HepG2 (cell line): ENCODE results near the gene PTPRF. TPM values are rescaled to one million over a fixed set of nuclear protein-coding genes. Genes with fewer than 3 reads are reported as not detected.

ENCODE experiments used
- BCL3 ChIP-seq: sonication (generic); formaldehyde crosslinking; IDR thresholded peaks from 2 replicates; pipeline ENCODE4 v1.5.1; 2020; ENCODE audit warnings: mild to moderate bottlenecking, missing genetic modification reagents, moderate library complexity
- ELF1 ChIP-seq: sonication (generic); formaldehyde crosslinking; IDR thresholded peaks from 2 replicates; pipeline ENCODE4 v1.4.0; 2020; ENCODE audit warnings: missing genetic modification reagents
- GFI1 ChIP-seq: sonication (generic); formaldehyde crosslinking; IDR thresholded peaks from 2 replicates; pipeline ENCODE4 v1.5.0; 2020; ENCODE audit warnings: missing genetic modification reagents, mild to moderate bottlenecking, borderline replicate concordance
- HIVEP1 ChIP-seq: sonication (generic); formaldehyde crosslinking; IDR thresholded peaks from 2 replicates; pipeline ENCODE4 v1.4.0; 2020; ENCODE audit warnings: mild to moderate bottlenecking, missing genetic modification reagents
- HMGA1 ChIP-seq: sonication (generic); formaldehyde crosslinking; conservative IDR thresholded peaks from 2 replicates; pipeline ENCODE4 v1.4.0; 2020; ENCODE audit warnings: missing genetic modification reagents
- HNF4A ChIP-seq: sonication (generic); formaldehyde crosslinking; IDR thresholded peaks from 2 replicates; pipeline ENCODE4 v1.4.0; 2020; ENCODE audit warnings: missing genetic modification reagents
- MXD4 ChIP-seq: IDR thresholded peaks from 2 replicates; pipeline ENCODE4 v1.6.1; 2016; ENCODE audit warnings: mild to moderate bottlenecking, missing biosample characterization, missing genetic modification reagents
- NAIF1 ChIP-seq: sonication (generic); formaldehyde crosslinking; IDR thresholded peaks from 2 replicates; pipeline ENCODE4 v1.5.0; 2020; ENCODE audit warnings: mild to moderate bottlenecking, missing genetic modification reagents, borderline replicate concordance
- NFYB ChIP-seq: sonication (generic); formaldehyde crosslinking; IDR thresholded peaks from 2 replicates; pipeline ENCODE4 v1.4.0; 2020; ENCODE audit warnings: missing genetic modification reagents
- NR0B2 ChIP-seq: sonication (generic); formaldehyde crosslinking; IDR thresholded peaks from 2 replicates; pipeline ENCODE4 v1.4.0; 2020; ENCODE audit warnings: mild to moderate bottlenecking, missing genetic modification reagents
- PAX8 ChIP-seq: sonication (generic); formaldehyde crosslinking; IDR thresholded peaks from 2 replicates; pipeline ENCODE4 v1.8.0; 2022; ENCODE audit warnings: mild to moderate bottlenecking, missing genetic modification reagents, borderline replicate concordance
- RARA ChIP-seq: IDR thresholded peaks from 2 replicates; pipeline ENCODE4 v1.6.1; 2016; ENCODE audit warnings: missing genetic modification reagents, missing compliant biosample characterization
- RARG ChIP-seq: sonication (generic); formaldehyde crosslinking; IDR thresholded peaks from 2 replicates; pipeline ENCODE4 v1.4.0; 2020; ENCODE audit warnings: low read depth, mild to moderate bottlenecking, missing genetic modification reagents
- YY1 ChIP-seq: IDR thresholded peaks from 2 replicates; pipeline ENCODE4 v1.6.1; 2011; ENCODE audit warnings: low read length, low read depth, moderate library complexity, mild to moderate bottlenecking; ENCODE audit not compliant: insufficient read depth, insufficient replicate concordance
- ZMYM4 ChIP-seq: sonication (generic); formaldehyde crosslinking; IDR thresholded peaks from 2 replicates; pipeline ENCODE4 v1.8.1; 2023; ENCODE audit warnings: mild to moderate bottlenecking, missing genetic modification reagents
- ZNF12 ChIP-seq: sonication (generic); formaldehyde crosslinking; IDR thresholded peaks from 2 replicates; pipeline ENCODE4 v1.5.0; 2020; ENCODE audit warnings: missing genetic modification reagents
- ZNF318 ChIP-seq: sonication (generic); formaldehyde crosslinking; IDR thresholded peaks from 2 replicates; pipeline ENCODE4 v1.4.0; 2020; ENCODE audit warnings: mild to moderate bottlenecking, missing genetic modification reagents
- ZNF430 ChIP-seq: sonication (generic); formaldehyde crosslinking; IDR thresholded peaks from 2 replicates; pipeline ENCODE4 v1.9.0; 2021; ENCODE audit warnings: mild to moderate bottlenecking, missing genetic modification reagents
- ZNF816 ChIP-seq: sonication (generic); formaldehyde crosslinking; IDR thresholded peaks from 2 replicates; pipeline ENCODE4 v1.8.0; 2022; ENCODE audit warnings: missing genetic modification reagents, mild to moderate bottlenecking, borderline replicate concordance
- polyA plus RNA-seq, 8 experiments: library from polyadenylated mRNA; depleted of rRNA in 3 of 8; stranded (reverse) in 7 of 8; unstranded in 1 of 8; fragments of >200 nt; fragmentation: Illumina TruSeq in 4 of 8; extraction: Trizol in 4 of 8; gene quantifications; 2 replicates each; pipeline versions ENCODE4 v1.2.1 to v1.2.3, GENCODE V29; 2011 to 2016; ENCODE audit warnings: low read depth in 4 of 8, missing spikeins in 1 of 8, mixed read lengths in 1 of 8; ENCODE audit not compliant: insufficient read depth in 1 of 8
- total RNA-seq, 5 experiments: library from RNA; depleted of rRNA; stranded (reverse); fragments of >200 nt; fragmentation: Illumina TruSeq; extraction: Trizol; gene quantifications; 2 replicates each; pipeline ENCODE4 v1.2.3, GENCODE V29; 2016; ENCODE audit warnings: low read depth in 1 of 5

The PTPRF gene
- total and polyA plus RNA-seq, 2 of the 13 experiments (the other 11 are each of a cell fraction or from before 2014, with no cell fraction given): 55.9 to 167 TPM

GRCh38 chr1:43548285-43549271 is 17.9 kb downstream of the PTPRF start (continued):
- TF ChIP-seq YY1 (peak; percentile 22), NFYB (CRISPR knock-in tag) (peak; percentile 43), MXD4 (CRISPR knock-in tag) (peak; percentile 81; the same call in 1 of the 2 replicates), ZMYM4 (CRISPR knock-in tag) (peak; percentile 86), BCL3 (CRISPR knock-in tag) (peak; percentile 92; the same call in 1 of the 2 replicates), ZNF430 (CRISPR knock-in tag) (peak; percentile 95), PAX8 (CRISPR knock-in tag) (peak; percentile 80; the same call in 1 of the 2 replicates), HNF4A (CRISPR knock-in tag) (peak; percentile 98), ZNF318 (peak; percentile 90; the same call in 1 of the 2 replicates), RARA (peak; percentile 100), ELF1 (CRISPR knock-in tag) (peak; percentile 55; the same call in 1 of the 2 replicates), HIVEP1 (CRISPR knock-in tag) (peak; percentile 95), ZNF816 (CRISPR knock-in tag) (no peak; the same call in 1 of the 2 replicates), HMGA1 (CRISPR knock-in tag) (no peak), ZNF12 (CRISPR knock-in tag) (peak; percentile 72), GFI1 (CRISPR knock-in tag) (peak; percentile 68; the same call in 1 of the 2 replicates), NR0B2 (CRISPR knock-in tag) (no peak), NAIF1 (CRISPR knock-in tag) (peak; percentile 63; the same call in 1 of the 2 replicates), RARG (peak; percentile 81; the same call in 1 of the 2 replicates)
